HEK293 (cell line): Measurements from ENCODE around the gene SLC6A9.
A peak's percentile ranks its signal among the peaks of the same experiment; 100 is the strongest.

Experiments used
- CTCF ChIA-PET: fragments of 350-600 bp; formaldehyde crosslinking; extraction: SDS; loops from one replicate; lab custom pipeline; 2021; ENCODE audit warnings: antibody characterized with exemption; lab: Yijun Ruan, JAX
- POLR2A ChIA-PET: fragments of 300-600 bp; formaldehyde crosslinking; extraction: SDS; loops from one replicate; lab custom pipeline; 2020; ENCODE audit warnings: antibody characterized with exemption, inconsistent platforms; lab: Yijun Ruan, JAX
- H3K27ac ChIP-seq: fragments of 200-500 bp; sonication (Bioruptor generic); 2 replicates; pipeline ENCODE4 v1.5.1; 2014; ENCODE audit warnings: low read depth, low read length, control low read depth, inconsistent platforms; ENCODE audit errors: extremely low read depth
- H3K36me3 ChIP-seq, 2 experiments: fragments of 200-500 bp in 1 of 2; sonication (Bioruptor generic) in 1 of 2; 1 replicate in 1 of 2; 2 replicates in 1 of 2; pipeline ENCODE4 v1.5.1; 2014 to 2017; ENCODE audit warnings: inconsistent platforms in 2 of 2, low read length in 2 of 2; ENCODE audit not compliant: control insufficient read depth in 2 of 2, insufficient read depth in 1 of 2
- H3K4me1 ChIP-seq: fragments of 200-500 bp; sonication (Bioruptor generic); 2 replicates; pipeline ENCODE4 v1.5.1; 2014; ENCODE audit warnings: mild to moderate bottlenecking, low read length, inconsistent platforms; ENCODE audit not compliant: control insufficient read depth, insufficient read depth
- H3K4me3 ChIP-seq: 2 replicates; pipeline ENCODE4 v1.5.1; 2011; ENCODE audit warnings: low read depth, mild to moderate bottlenecking, control low read depth, low read length, moderate library complexity
- H3K9me3 ChIP-seq: fragments of 200-500 bp; sonication (Bioruptor generic); 2 replicates; pipeline ENCODE4 v1.5.1; 2014; ENCODE audit warnings: low read depth, low read length, inconsistent platforms; ENCODE audit not compliant: control insufficient read depth, insufficient read depth
- GLIS1 ChIP-seq: fragments of 450-650 bp; formaldehyde crosslinking; IDR thresholded peaks from 2 replicates; pipeline ENCODE4 v1.5.1; 2016; ENCODE audit warnings: missing biosample characterization, missing genetic modification characterization
- KLF10 ChIP-seq: fragments of 450-650 bp; IDR thresholded peaks from 2 replicates; pipeline ENCODE4 v1.5.1; 2018; ENCODE audit warnings: missing biosample characterization, mild to moderate bottlenecking, missing genetic modification characterization
- PRDM10 ChIP-seq: fragments of 450-650 bp; formaldehyde crosslinking; IDR thresholded peaks from 2 replicates; pipeline ENCODE4 v1.5.1; 2016; ENCODE audit warnings: missing biosample characterization, missing genetic modification characterization
- SCRT1 ChIP-seq: fragments of 450-650 bp; formaldehyde crosslinking; IDR thresholded peaks from 2 replicates; pipeline ENCODE4 v1.5.1; 2016; ENCODE audit warnings: missing biosample characterization, missing genetic modification characterization, borderline replicate concordance
- SCRT2 ChIP-seq: fragments of 450-650 bp; formaldehyde crosslinking; IDR thresholded peaks from 2 replicates; pipeline ENCODE4 v1.5.1; 2016; ENCODE audit warnings: missing biosample characterization, missing genetic modification characterization
- ZBTB11 ChIP-seq: fragments of 450-650 bp; formaldehyde crosslinking; conservative IDR thresholded peaks from 2 replicates; pipeline ENCODE4 v1.5.1; 2016; ENCODE audit warnings: low read depth, missing biosample characterization, missing genetic modification characterization
- ZNF518A ChIP-seq: fragments of 450-650 bp; formaldehyde crosslinking; conservative IDR thresholded peaks from 2 replicates; pipeline ENCODE4 v1.5.1; 2016; ENCODE audit warnings: low read depth, missing biosample characterization, missing genetic modification characterization
- ZNF529 ChIP-seq: fragments of 450-650 bp; formaldehyde crosslinking; IDR thresholded peaks from 2 replicates; pipeline ENCODE4 v1.5.1; 2017; ENCODE audit warnings: missing genetic modification characterization, missing biosample characterization; ENCODE audit not compliant: insufficient replicate concordance
- ZNF549 ChIP-seq: fragments of 450-650 bp; IDR thresholded peaks from 2 replicates; pipeline ENCODE4 v1.5.1; 2018; ENCODE audit warnings: missing biosample characterization, missing genetic modification characterization, mild to moderate bottlenecking, inconsistent platforms, moderate library complexity
- ZNF701 ChIP-seq: fragments of 450-650 bp; formaldehyde crosslinking; IDR thresholded peaks from 2 replicates; pipeline ENCODE4 v1.5.1; 2016; ENCODE audit warnings: missing biosample characterization, missing genetic modification characterization
- ZNF707 ChIP-seq: fragments of 450-650 bp; formaldehyde crosslinking; IDR thresholded peaks from 2 replicates; pipeline ENCODE4 v1.5.1; 2016; ENCODE audit warnings: missing biosample characterization, missing genetic modification characterization

The SLC6A9 gene

GRCh38 chr1:44067266-44068250 lies 36.3 kb upstream of the SLC6A9 start:
- H3K4me3 ChIP-seq, result no peak overlapping the region
- CTCF ChIA-PET, result interaction anchor here (0.6 to 2.1 kb wide), 6 partner anchors 19 to 527 kb away, joined by 3 to 6 read pairs (median 4); no protein-coding TSS in a partner anchor
- no peak for TF ChIP-seq SCRT1
- TF ChIP-seq ZNF707, result no peak
- no peaks in the 10 kb centered on the region for H3K36me3 ChIP-seq
- H3K27ac ChIP-seq, result no peak overlapping the region
- POLR2A ChIA-PET, result no interaction called here
- no peaks in the 10 kb centered on the region for H3K4me1 ChIP-seq
- no peaks in the 10 kb centered on the region for H3K9me3 ChIP-seq

GRCh38 chr1:44062656-44063179 lies 31.5 kb upstream of the SLC6A9 start:
- no peaks in the 10 kb centered on the region for H3K9me3 ChIP-seq
- H3K4me3 ChIP-seq, result no peak overlapping the region
- H3K4me1 ChIP-seq, result no peaks in the 10 kb centered on the region
- CTCF ChIA-PET, result interaction anchor here (0.6 to 1.9 kb wide), 2 partner anchors 15 to 40 kb away, joined by 4 read pairs; no protein-coding TSS in a partner anchor
- H3K36me3 ChIP-seq, result no peaks in the 10 kb centered on the region
- no peak overlapping the region for H3K27ac ChIP-seq
- TF ChIP-seq ZBTB11 (tag by site-specific recombination) (no peak), PRDM10 (tag by site-specific recombination) (0 out of 2 replicates have a peak, but pooled peaks have one; percentile 24)
- POLR2A ChIA-PET, result interaction anchor here (0.7 kb wide), 1 partner anchor 21 kb away, joined by 3 read pairs; no protein-coding TSS in a partner anchor

- H3K27ac ChIP-seq, result no peak overlapping the region
- ChIA-PET POLR2A (no interaction called here), CTCF (interaction anchor here (1.8 to 2.4 kb wide), 3 partner anchors 13 to 16 kb away, joined by 4 to 10 read pairs (median 6); no protein-coding TSS in a partner anchor)
- H3K9me3 ChIP-seq, result no peaks in the 10 kb centered on the region
- no peaks in the 10 kb centered on the region for H3K4me1 ChIP-seq
- peak; percentile 74 for TF ChIP-seq GLIS1 (tag by site-specific recombination)
- no peak for TF ChIP-seq ZNF529 (tag by site-specific recombination)
- H3K36me3 ChIP-seq, result no peaks in the 10 kb centered on the region
- no peak overlapping the region for H3K4me3 ChIP-seq
These were observed 30.6 kb upstream of the SLC6A9 start for GRCh38 chr1:44061857-44062256.

GRCh38 chr1:44060830-44061267 lies 29.6 kb upstream of the SLC6A9 start:
- POLR2A ChIA-PET, result no interaction called here
- CTCF ChIA-PET, result interaction anchor here (1.8 to 2.4 kb wide), 2 partner anchors 12 to 15 kb away, joined by 6 to 10 read pairs; no protein-coding TSS in a partner anchor
- Histone ChIP-seq H3K27ac (no peak overlapping the region), H3K4me3 (no peak overlapping the region), H3K9me3 (no peaks in the 10 kb centered on the region), H3K4me1 (no peaks in the 10 kb centered on the region), H3K36me3 (no peaks in the 10 kb centered on the region)
- TF ChIP-seq ZNF701 (tag by site-specific recombination) (no peak), SCRT2 (peak; percentile 80), ZNF518A (tag by site-specific recombination) (no peak), SCRT1 (0 out of 2 replicates have a peak, but pooled peaks have one; percentile 27), ZNF549 (no peak), KLF10 (no peak)
